ENCODE data around the gene SLC6A11.

SLC6A11 gene

GRCh38 chr3:10890665-10891064 lies 74.6 kb downstream of the SLC6A11 start:
- DNase-seq: no peak

DNA sequence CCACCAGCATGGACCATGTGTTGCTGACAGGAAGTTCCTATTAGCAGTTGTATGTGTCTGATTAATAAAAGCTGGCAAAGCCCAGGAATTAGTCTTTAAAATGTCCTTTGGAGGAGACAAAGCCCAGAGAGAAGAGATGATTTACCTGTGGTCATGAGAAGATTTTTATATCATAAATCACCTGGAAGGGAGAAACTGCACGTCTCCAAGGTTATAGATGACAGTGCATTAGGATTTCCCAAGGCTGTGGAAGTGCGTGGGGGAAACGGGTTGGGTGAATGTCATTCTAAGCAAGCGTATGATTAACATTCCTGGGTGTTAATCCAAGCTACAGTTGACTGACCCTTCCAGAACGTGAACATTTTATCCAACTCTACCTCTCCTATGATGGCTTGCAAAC lies 76.6 kb downstream of the SLC6A11 start:
- DNase-seq: no peak

DNA sequence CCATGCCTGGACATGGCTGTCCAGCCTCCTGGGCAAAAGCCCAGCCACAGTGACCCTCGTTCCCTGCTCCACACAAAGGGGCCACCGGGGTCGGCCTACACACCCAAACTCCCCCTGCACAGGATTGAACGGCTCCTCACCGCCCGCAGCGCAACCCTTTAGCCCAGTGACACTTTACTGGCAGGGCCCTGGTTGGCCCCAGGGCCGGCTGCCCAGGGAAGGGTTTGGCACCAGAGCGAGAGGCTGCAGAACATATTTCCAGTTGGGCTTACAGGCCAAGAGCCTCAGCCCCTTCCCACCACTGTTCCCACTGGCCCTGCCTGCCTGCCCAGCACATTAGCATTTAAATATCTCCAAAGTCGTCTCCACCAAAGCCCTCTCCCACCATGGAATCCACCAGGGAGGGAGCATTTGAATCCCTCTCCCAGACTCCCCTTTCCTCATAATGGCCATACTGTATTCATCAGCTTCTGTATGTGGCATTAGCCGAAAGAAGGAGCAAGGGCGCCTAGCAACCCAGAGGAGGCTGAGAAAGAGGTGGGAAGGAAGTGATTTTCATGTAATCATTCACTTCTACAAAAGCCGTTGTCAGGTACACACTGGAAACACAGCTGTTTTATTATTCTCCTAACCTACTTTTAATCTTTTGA lies 85.4 kb downstream of the SLC6A11 start:
- DNase-seq: no peak

DNA sequence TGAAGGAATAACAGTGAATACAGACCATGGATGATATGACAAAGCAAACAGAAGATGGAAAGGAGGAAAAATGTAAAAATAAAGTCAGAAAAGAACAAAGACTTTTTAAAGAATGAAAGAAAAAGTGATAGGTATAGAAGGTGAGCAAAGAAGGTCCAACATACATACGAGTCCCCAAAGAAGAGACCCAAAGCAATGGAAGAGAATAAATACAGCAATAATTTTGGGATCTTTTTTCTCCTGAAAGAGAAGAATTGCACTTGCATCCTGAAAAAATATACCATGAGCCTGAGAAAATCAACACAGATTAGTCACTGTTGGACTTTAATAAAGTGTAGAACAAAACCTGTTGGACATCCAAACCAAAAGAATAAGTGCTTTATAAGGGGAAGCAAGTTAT lies 91.2 kb downstream of the SLC6A11 start:
- DNase-seq: no peak

- DNase-seq: no peak
Observed at GRCh38 chr3:10910367-10910766, 94.3 kb downstream of the SLC6A11 start.

- no peak for DNase-seq
Observed at GRCh38 chr3:10911350-10912002, 95.4 kb downstream of the SLC6A11 start.

GRCh38 chr3:10912786-10913185 lies 96.8 kb downstream of the SLC6A11 start:
- DNase-seq: no peak

GRCh38 chr3:10915376-10915775 lies 99.3 kb downstream of the SLC6A11 start:
- DNase-seq: no peak

GRCh38 chr3:10917176-10917575 lies 101.1 kb downstream of the SLC6A11 start:
- no peak for DNase-seq

- DNase-seq: no peak
Observed at GRCh38 chr3:10918011-10918410, 102.0 kb downstream of the SLC6A11 start.

GRCh38 chr3:10919636-10920035 lies 103.6 kb downstream of the SLC6A11 start:
- DNase-seq: no peak

GRCh38 chr3:10925436-10926255 lies 109.6 kb downstream of the SLC6A11 start:
- no peak for DNase-seq

GRCh38 chr3:10926256-10926810 lies 110.3 kb downstream of the SLC6A11 start:
- no peak for DNase-seq

DNA sequence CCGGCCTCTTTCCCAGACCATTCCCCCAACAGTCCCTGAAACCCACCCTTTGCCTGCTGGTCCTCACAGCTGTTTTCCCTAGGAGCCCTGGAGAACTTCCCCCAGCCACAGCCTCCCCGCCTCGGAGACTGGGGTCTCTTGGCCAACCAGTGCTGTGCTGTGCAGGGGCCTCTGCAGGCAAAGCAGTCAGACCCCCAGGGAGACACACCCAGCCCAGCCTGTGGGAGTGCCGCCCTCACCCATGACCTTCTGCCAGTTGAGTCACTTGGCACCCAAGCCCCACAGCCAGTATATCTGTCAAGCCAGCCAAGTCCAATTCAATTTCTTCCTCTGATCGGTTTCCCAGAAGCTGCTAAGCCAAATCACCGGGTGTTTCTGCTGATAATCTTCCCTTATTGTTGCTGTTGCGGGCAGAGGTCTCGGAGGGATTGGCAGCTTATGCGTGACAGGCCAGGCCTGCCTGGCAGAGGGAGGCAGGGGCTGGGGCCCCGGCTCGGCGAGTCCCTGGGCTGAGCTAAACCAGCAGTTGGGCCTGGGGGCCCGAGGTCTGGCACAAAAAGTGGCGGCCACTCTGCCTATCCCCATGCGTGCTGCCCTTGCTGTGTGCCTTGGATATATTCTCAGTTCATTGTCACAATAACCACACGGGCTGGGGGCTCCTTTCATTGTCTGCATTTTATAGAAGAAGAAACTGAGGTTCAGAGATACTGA lies 110.9 kb downstream of the SLC6A11 start:
- no peak for DNase-seq

- no peak for DNase-seq
Observed at GRCh38 chr3:10927551-10927950, 111.5 kb downstream of the SLC6A11 start.

- DNase-seq: no peak
Observed at GRCh38 chr3:10928407-10928960, 112.5 kb downstream of the SLC6A11 start.

GRCh38 chr3:10928961-10929471 lies 113.0 kb downstream of the SLC6A11 start:
- no peak for DNase-seq

GRCh38 chr3:10929978-10930665 lies 114.1 kb downstream of the SLC6A11 start:
- DNase-seq: no peak

DNA sequence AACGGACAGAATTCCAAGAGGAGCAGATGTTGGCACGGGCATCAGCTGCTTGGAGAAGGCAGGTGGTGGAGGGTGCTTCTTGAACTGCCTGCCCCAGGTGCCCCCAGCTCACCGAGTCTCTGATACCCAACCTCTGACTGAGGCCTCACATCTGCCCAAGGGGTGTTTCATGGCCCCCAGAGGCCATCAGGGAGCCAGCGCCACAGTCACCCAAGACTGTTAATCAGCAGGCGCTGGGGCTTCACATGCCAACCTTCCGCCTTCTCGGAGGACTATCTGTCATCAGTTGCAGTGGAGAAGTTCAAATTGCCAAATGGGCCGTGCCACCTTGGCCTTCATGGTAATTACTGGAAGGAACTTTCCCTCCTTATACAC lies 114.6 kb downstream of the SLC6A11 start:
- no peak for DNase-seq

- DNase-seq: no peak
Observed at GRCh38 chr3:10932596-10932995, 116.6 kb downstream of the SLC6A11 start.

DNA sequence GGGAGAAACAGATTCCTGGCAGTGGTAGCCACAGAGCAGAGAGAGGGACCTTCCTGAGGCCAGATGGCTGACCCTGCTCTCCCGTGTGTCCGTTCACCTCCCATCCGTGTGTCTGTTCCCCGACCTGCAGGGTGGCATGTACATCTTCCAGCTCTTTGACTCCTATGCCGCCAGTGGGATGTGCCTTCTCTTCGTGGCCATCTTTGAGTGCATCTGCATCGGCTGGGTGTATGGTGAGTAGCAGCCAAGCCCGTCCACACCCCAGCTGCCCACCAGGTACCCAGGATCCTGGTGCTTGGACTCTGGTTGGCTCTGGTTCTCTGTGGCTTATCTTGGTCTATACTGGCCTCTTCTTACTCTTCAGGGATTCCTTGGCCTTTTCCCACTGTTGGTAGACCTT lies 117.0 kb downstream of the SLC6A11 start:
- no peak for DNase-seq

DNA sequence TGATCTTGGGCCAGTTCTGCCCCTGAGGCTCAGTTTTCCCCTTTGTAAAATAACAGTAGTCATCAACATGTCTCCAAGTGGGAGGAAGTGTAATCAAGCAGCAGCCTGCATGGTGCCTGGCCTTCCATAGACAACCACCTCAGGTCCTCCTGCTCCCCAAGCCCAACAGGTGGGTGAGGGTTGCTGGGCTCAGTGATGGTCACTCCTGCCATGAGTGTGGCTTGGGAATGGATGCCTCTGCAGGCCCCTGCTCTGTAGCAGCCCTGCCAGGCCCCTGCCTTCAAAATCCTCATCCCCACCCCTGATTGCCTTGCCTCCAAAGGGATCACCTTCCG lies 117.4 kb downstream of the SLC6A11 start:
- DNase-seq: no peak
